ENCODE data around the gene PRKCA.
"Not testable (repeated sequence)": the region's sequence is repeated elsewhere in the genome, so short reads cannot be mapped to it uniquely, and the experiment has no call there.

GRCh38 chr17:66324381-66325004, 22.1 kb downstream of the PRKCA start:
- not testable (repeated sequence) for TF ChIP-seq CTCF (IDR thresholded peaks at IDR 0.05 in 2 of 3, conservative IDR thresholded peaks at IDR 0.05 in 1 of 3; ENCODE audit: insufficient read depth in 2 of 3, low read depth in 1 of 3, low read length in 3 of 3); RNF219 (CRISPR knock-in tag; IDR thresholded peaks at IDR 0.05); SP2 (IDR thresholded peaks at IDR 0.05; ENCODE audit: extremely low read depth, low read depth, low read length, poor library complexity, severe bottlenecking); FOXJ3 (CRISPR knock-in tag; IDR thresholded peaks at IDR 0.05); ZMIZ1 (IDR thresholded peaks at IDR 0.05; ENCODE audit: low read depth in 2 of 2, low read length in 2 of 2); CBFB (CRISPR knock-in tag; IDR thresholded peaks at IDR 0.05); EZH2 (IDR thresholded peaks at IDR 0.05; ENCODE audit: borderline replicate concordance, low read depth, low read length); TAF1 (IDR thresholded peaks at IDR 0.05; ENCODE audit: control insufficient read depth, extremely low read depth, insufficient read depth, low read length, severe bottlenecking); PBX2 (CRISPR knock-in tag; IDR thresholded peaks at IDR 0.05; ENCODE audit: low read depth); PBX2 (tag; conservative IDR thresholded peaks at IDR 0.05; ENCODE audit: low read depth); ZFP36 (IDR thresholded peaks at IDR 0.05; ENCODE audit: low read depth, low read length, partially characterized antibody); MXI1 (IDR thresholded peaks at IDR 0.05; ENCODE audit: low read depth, low read length); SMARCE1 (IDR thresholded peaks at IDR 0.05)

All from K562 (cell line).